Panc1 (cell line): ENCODE measurements around the gene ERCC5.

ENCODE experiments used
- CTCF ChIP-seq: fragments of 450-650 bp; IDR thresholded peaks from 2 replicates; pipeline ENCODE4 v1.5.1; 2017; ENCODE audit warnings: mild to moderate bottlenecking
- POLR2AphosphoS5 ChIP-seq: IDR thresholded peaks from 2 replicates; pipeline ENCODE4 v1.6.1; 2012; ENCODE audit warnings: mild to moderate bottlenecking, low read depth, low read length, moderate library complexity
- REST ChIP-seq, 2 experiments: IDR thresholded peaks; 2 replicates each; pipeline ENCODE4 v1.6.1; 2011 to 2012; ENCODE audit warnings: low read depth in 2 of 2, control low read depth in 1 of 2, low read length in 1 of 2, mild to moderate bottlenecking in 1 of 2, moderate library complexity in 1 of 2; ENCODE audit not compliant: insufficient read depth in 1 of 2
- SIN3A ChIP-seq: IDR thresholded peaks from 2 replicates; pipeline ENCODE4 v1.6.1; 2012; ENCODE audit warnings: low read depth, mild to moderate bottlenecking, low read length, moderate library complexity, borderline replicate concordance; ENCODE audit not compliant: insufficient read depth
- TCF7L2 ChIP-seq: IDR thresholded peaks from 2 replicates; pipeline ENCODE4 v1.6.1; 2011; ENCODE audit warnings: mild to moderate bottlenecking, low read depth, low read length, inconsistent platforms

DNA sequence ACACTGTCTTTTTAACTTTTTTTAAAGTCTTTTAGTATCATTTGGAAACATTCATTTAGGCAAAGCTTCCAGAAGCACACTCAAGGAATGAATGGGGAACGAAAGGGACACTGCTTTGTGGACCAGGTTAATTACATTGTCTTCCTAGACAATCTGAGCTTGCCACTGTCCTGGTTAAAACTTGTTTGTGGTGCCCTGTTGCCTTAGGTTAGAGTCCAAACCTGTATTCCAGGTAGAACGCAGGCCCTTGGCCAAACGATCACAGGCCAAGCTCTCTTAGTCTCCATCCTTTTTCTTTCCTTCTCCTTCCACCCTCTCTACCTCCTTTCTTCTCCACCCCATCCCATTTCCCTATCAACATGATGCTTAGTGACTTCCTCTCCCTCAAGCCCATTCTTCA, 66.8 kb downstream of the ERCC5 start:
- TF ChIP-seq CTCF (no peak), POLR2AphosphoS5 (no peak), TCF7L2 (no peak), REST (IDR thresholded peaks at IDR 0.05; ENCODE audit: insufficient read depth in 1 of 2, low read depth in 2 of 2, low read length in 1 of 2) (no peak), SIN3A (no peak)
